Measurements from ENCODE around the gene PIGQ.

- no peak for TF ChIP-seq CTCF (IDR thresholded peaks at IDR 0.05)
- TF ChIP-seq RAD21 (conservative IDR thresholded peaks at IDR 0.05 in 1 of 2, IDR thresholded peaks at IDR 0.05 in 1 of 2), result no peak
- no peak for TF ChIP-seq CHD2 (IDR thresholded peaks at IDR 0.05; ENCODE audit: low read length, partially characterized antibody)
- TF ChIP-seq RFX5 (IDR thresholded peaks at IDR 0.05), result no peak
- no peak for TF ChIP-seq ZFP36 (IDR thresholded peaks at IDR 0.05; ENCODE audit: borderline replicate concordance, partially characterized antibody)
- TF ChIP-seq RARB (CRISPR knock-in tag; IDR thresholded peaks at IDR 0.05), result no peak
Measured at GRCh38 chr16:627454-628239, 57.9 kb downstream of the PIGQ start.
